Esophagus squamous epithelium (tissue), 5 donors: Measurements from ENCODE around the gene DISP2. TPM values are rescaled to one million over a fixed set of nuclear protein-coding genes. Genes with fewer than 3 reads are reported as not detected.

ENCODE experiments used
- DNase-seq: peaks from one replicate; lab custom pipeline; 2025; lab: John Stamatoyannopoulos, UW
- H3K27ac ChIP-seq, 4 donors: fragments of 200-600 bp; sonication (generic); one replicate each; pipeline ENCODE4 v1.5.1; 2016 to 2019; ENCODE audit warnings: mild to moderate bottlenecking in 1 of 4
- H3K27me3 ChIP-seq, 4 donors: fragments of 200-600 bp; sonication (generic); 1 replicate in 3 of 4; 2 replicates in 1 of 4; pipeline versions ENCODE4 v1.5.1 to v1.6.0; 2017 to 2021; ENCODE audit warnings: antibody characterized with exemption in 1 of 4
- H3K36me3 ChIP-seq, 3 donors: fragments of 200-600 bp; sonication (generic); one replicate each; pipeline ENCODE4 v1.5.1; 2016 to 2019
- H3K4me1 ChIP-seq, 3 donors: fragments of 200-600 bp; sonication (generic); one replicate each; pipeline ENCODE4 v1.5.1; 2017 to 2019
- H3K4me3 ChIP-seq, 4 donors: fragments of 200-600 bp; sonication (generic); 1 replicate in 3 of 4; 2 replicates in 1 of 4; pipeline ENCODE4 v1.5.1; 2016 to 2019; ENCODE audit warnings: mild to moderate bottlenecking in 2 of 4, moderate library complexity in 1 of 4
- H3K9me3 ChIP-seq, 3 donors: fragments of 200-600 bp; sonication (generic); one replicate each; pipeline ENCODE4 v1.5.1; 2016 to 2019
- POLR2A ChIP-seq, 4 donors: fragments of 450-650 bp; IDR thresholded peaks; one replicate each; pipeline ENCODE4 v1.6.1; 2017; ENCODE audit warnings: antibody characterized with exemption in 4 of 4, mild to moderate bottlenecking in 4 of 4, moderate library complexity in 3 of 4
- WGBS, 2 donors: methylation state at CpG; one replicate each; pipeline ENCODE4 v1.1.5; 2018; 5-methylcytosine and 5-hydroxymethylcytosine counted together
- intact Hi-C: fragments of 100-400 bp; cut with DNase I; formaldehyde crosslinking; loops from one replicate; pipeline ENCODE4 v1.15.0; 2022
- total RNA-seq, 4 donors: library from RNA; depleted of rRNA; stranded (reverse); fragments of >200 nt; gene quantifications; one replicate each; pipeline ENCODE4 v1.1.0, GENCODE V29; 2016
- TF ChIP-seq, protein P1 (sequence below), 6 experiments: fragments of 450-650 bp in 4 of 6; fragments of 200-600 bp in 2 of 6; sonication (generic) in 2 of 6; IDR thresholded peaks; one replicate each; pipeline ENCODE4 v1.5.1; 2016 to 2019; ENCODE audit warnings: antibody characterized with exemption in 6 of 6, mild to moderate bottlenecking in 4 of 6, moderate library complexity in 4 of 6
- donor health status: DM: yes; HTN: yes; CAD: no.

Gene DISP2
- total RNA-seq, 4 donors from 2014 or later, result under 0.01 TPM; not detected in 2

DNA sequence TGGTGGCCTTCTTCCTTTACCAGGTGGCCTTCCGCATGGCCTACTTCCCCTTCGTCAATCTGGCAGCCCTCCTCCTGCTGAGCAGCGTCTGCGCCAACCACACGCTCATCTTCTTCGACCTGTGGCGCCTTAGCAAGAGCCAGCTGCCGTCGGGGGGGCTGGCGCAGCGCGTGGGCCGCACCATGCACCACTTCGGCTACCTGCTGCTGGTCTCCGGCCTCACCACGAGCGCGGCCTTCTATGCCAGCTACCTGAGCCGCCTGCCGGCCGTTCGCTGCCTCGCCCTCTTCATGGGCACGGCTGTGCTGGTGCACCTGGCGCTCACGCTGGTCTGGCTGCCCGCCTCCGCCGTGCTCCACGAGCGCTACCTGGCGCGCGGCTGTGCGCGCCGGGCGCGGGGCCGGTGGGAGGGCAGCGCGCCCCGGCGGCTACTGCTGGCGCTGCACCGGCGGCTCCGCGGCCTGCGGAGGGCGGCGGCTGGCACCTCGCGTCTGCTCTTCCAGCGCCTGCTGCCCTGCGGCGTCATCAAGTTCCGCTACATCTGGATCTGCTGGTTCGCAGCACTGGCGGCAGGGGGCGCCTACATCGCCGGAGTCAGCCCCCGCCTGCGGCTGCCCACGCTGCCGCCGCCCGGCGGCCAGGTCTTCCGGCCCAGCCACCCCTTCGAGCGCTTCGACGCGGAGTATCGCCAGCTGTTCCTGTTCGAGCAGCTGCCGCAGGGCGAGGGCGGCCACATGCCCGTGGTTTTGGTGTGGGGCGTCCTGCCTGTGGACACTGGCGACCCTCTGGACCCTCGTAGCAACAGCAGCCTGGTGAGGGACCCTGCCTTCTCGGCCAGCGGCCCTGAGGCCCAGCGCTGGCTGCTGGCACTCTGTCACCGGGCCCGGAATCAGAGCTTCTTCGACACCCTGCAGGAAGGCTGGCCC lies 9.9 kb downstream of the DISP2 start:
- no peaks in the 10 kb centered on the region for H3K36me3 ChIP-seq
- no peak for DNase-seq
- TF ChIP-seq POLR2A (IDR thresholded peaks at IDR 0.05), result no peak
- TF ChIP-seq, protein P1, sequence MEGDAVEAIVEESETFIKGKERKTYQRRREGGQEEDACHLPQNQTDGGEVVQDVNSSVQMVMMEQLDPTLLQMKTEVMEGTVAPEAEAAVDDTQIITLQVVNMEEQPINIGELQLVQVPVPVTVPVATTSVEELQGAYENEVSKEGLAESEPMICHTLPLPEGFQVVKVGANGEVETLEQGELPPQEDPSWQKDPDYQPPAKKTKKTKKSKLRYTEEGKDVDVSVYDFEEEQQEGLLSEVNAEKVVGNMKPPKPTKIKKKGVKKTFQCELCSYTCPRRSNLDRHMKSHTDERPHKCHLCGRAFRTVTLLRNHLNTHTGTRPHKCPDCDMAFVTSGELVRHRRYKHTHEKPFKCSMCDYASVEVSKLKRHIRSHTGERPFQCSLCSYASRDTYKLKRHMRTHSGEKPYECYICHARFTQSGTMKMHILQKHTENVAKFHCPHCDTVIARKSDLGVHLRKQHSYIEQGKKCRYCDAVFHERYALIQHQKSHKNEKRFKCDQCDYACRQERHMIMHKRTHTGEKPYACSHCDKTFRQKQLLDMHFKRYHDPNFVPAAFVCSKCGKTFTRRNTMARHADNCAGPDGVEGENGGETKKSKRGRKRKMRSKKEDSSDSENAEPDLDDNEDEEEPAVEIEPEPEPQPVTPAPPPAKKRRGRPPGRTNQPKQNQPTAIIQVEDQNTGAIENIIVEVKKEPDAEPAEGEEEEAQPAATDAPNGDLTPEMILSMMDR (IDR thresholded peaks at IDR 0.05), result peak; percentile 71 to 100 (median 98)
- 12 to 26% methylated on average over 6 to 18 of the region's 91 CpGs for WGBS, 2 donors
- no peaks in the 10 kb centered on the region for H3K9me3 ChIP-seq
- intact Hi-C loops, result loop anchor here (5.0 to 10.0 kb wide), 2 partner anchors 47 to 86 kb away; partner anchors contain the start of gene ANKRD63
- H3K27ac ChIP-seq, result peak overlapping the region; percentile 22 to 57 (median 40)
- peaks cover 13 to 22% (median 14%) of the 10 kb centered on the region in 3 donors for H3K4me1 ChIP-seq
- peaks cover 0 to 36% (median 0%) of the 10 kb centered on the region in 4 donors for H3K27me3 ChIP-seq
- peak overlapping the region; percentile 20 to 62 (median 36) for H3K4me3 ChIP-seq

DNA sequence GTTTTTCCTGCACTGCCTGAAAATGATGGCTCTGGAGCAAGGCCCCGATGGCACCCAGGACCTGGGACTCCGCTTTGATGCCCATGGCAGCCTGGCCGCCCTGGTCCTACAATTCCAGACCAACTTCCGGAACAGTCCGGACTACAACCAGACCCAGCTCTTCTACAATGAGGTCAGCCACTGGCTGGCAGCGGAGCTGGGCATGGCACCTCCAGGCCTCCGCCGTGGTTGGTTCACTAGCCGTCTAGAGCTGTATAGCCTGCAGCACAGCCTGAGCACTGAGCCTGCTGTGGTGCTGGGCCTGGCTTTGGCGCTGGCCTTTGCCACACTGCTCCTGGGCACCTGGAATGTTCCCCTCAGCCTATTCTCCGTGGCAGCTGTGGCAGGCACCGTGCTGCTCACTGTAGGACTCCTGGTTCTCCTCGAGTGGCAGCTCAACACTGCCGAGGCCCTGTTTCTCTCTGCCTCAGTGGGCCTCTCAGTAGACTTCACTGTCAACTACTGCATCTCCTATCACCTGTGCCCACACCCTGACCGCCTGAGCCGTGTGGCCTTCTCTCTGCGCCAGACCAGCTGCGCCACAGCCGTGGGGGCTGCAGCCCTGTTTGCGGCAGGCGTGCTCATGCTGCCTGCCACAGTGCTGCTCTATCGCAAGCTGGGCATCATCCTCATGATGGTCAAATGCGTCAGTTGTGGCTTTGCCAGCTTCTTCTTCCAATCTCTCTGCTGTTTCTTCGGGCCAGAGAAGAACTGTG lies 10.9 kb downstream of the DISP2 start:
- no peak for TF ChIP-seq POLR2A (IDR thresholded peaks at IDR 0.05)
- TF ChIP-seq, protein P1 (IDR thresholded peaks at IDR 0.05), result no peak
- Histone ChIP-seq H3K27me3 (peaks cover 0 to 31% (median 0%) of the 10 kb centered on the region in 4 donors), H3K36me3 (no peaks in the 10 kb centered on the region), H3K4me3 (no peak overlapping the region), H3K9me3 (no peaks in the 10 kb centered on the region), H3K27ac (no peak overlapping the region), H3K4me1 (peaks cover 13 to 22% (median 14%) of the 10 kb centered on the region in 3 donors)
- no peak for DNase-seq
- WGBS, 2 donors, result 87 to 92% methylated on average over 13 to 22 of the region's 24 CpGs
- intact Hi-C loops, result loop anchor here (5.0 to 10.0 kb wide), 2 partner anchors 46 to 87 kb away; partner anchors contain the start of gene ANKRD63

- Histone ChIP-seq H3K27ac (no peak overlapping the region), H3K4me1 (peaks cover 13 to 22% (median 14%) of the 10 kb centered on the region in 3 donors), H3K9me3 (no peaks in the 10 kb centered on the region), H3K36me3 (no peaks in the 10 kb centered on the region), H3K27me3 (peaks cover 0 to 29% (median 0%) of the 10 kb centered on the region in 4 donors), H3K4me3 (no peak overlapping the region)
- intact Hi-C loops, result loop anchor here (5.0 to 10.0 kb wide), 2 partner anchors 45 to 87 kb away; partner anchors contain the start of gene ANKRD63
- TF ChIP-seq, protein P1 (IDR thresholded peaks at IDR 0.05), result no peak
- no peak for TF ChIP-seq POLR2A (IDR thresholded peaks at IDR 0.05)
- DNase-seq, result no peak
- 94% methylated on average over 3 of the region's 10 CpGs; no CpG with 5 or more reads in 1 of the 2 donors for WGBS, 2 donors
These were observed 11.5 kb downstream of the DISP2 start for GRCh38 chr15:40369474-40369869.

DNA sequence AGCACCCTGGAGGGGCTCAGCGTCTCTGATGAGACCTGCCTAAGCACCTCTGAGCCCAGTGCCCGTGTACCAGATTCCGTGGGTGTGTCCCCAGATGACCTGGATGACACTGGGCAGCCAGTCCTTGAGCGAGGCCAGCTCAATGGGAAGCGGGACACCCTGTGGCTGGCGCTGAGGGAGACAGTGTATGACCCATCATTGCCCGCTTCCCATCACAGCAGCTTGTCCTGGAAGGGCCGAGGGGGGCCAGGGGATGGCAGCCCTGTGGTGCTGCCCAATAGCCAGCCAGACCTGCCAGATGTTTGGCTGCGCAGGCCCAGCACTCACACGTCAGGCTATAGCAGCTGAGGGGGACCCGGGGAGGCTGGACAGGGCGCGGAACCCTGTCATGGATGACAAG lies 12.0 kb downstream of the DISP2 start:
- Histone ChIP-seq H3K4me3 (no peak overlapping the region), H3K36me3 (no peaks in the 10 kb centered on the region), H3K27me3 (peaks cover 0 to 29% (median 0%) of the 10 kb centered on the region in 4 donors), H3K27ac (no peak overlapping the region), H3K9me3 (no peaks in the 10 kb centered on the region), H3K4me1 (peaks cover 13 to 22% (median 14%) of the 10 kb centered on the region in 3 donors)
- DNase-seq, result no peak
- WGBS, 2 donors, result no CpG with 5 or more reads among the region's 13 CpGs
- TF ChIP-seq, protein P1 (IDR thresholded peaks at IDR 0.05), result no peak
- no peak for TF ChIP-seq POLR2A (IDR thresholded peaks at IDR 0.05)
- intact Hi-C loops, result loop anchor here (5.0 to 10.0 kb wide), 2 partner anchors 45 to 88 kb away; partner anchors contain the start of gene ANKRD63
